Progenitor cell of endocrine pancreas (in vitro differentiated cells): ENCODE measurements around the gene OR4F15. TPM values are rescaled to one million over a fixed set of nuclear protein-coding genes. Genes with fewer than 3 reads are reported as not detected.

Source experiments
- DNase-seq: peaks from one replicate; pipeline ENCODE4 v3.0.0; 2021; ENCODE audit warnings: low spot score; ENCODE audit not compliant: unreplicated experiment
- H3K27ac Mint-ChIP-seq: 2 replicates; pipeline ENCODE4 v1.8.0; 2021; ENCODE audit warnings: mild to moderate bottlenecking, moderate library complexity, mixed read lengths
- H3K27me3 Mint-ChIP-seq: 2 replicates; pipeline ENCODE4 v1.8.0; 2021; ENCODE audit warnings: mixed read lengths
- H3K36me3 Mint-ChIP-seq: 2 replicates; pipeline ENCODE4 v1.8.0; 2022; ENCODE audit warnings: mixed read lengths; ENCODE audit not compliant: insufficient read depth
- H3K4me1 Mint-ChIP-seq: 2 replicates; pipeline ENCODE4 v1.8.0; 2021; ENCODE audit warnings: low read depth, mixed read lengths
- H3K4me3 Mint-ChIP-seq: 2 replicates; pipeline ENCODE4 v1.8.0; 2021; ENCODE audit warnings: low read depth, mild to moderate bottlenecking, moderate library complexity, mixed read lengths
- H3K9me3 Mint-ChIP-seq: 2 replicates; pipeline ENCODE4 v1.8.0; 2021; ENCODE audit warnings: low read depth, mixed read lengths
- CTCF ChIP-seq: fragments of 200-600 bp; sonication (generic); IDR thresholded peaks from one replicate; pipeline ENCODE4 v1.5.0; 2021; ENCODE audit warnings: antibody characterized with exemption, mild to moderate bottlenecking; ENCODE audit not compliant: unreplicated experiment
- total RNA-seq: library from RNA; stranded (reverse); gene quantifications from 2 replicates; pipeline ENCODE4 v1.2.1, GENCODE V29; 2021

The OR4F15 gene
- total RNA-seq, 1 donor from 2014 or later = not detected

- H3K27ac Mint-ChIP-seq = no peak overlapping the region
- no peak for DNase-seq
- peaks cover 33% of the 10 kb centered on the region for H3K27me3 Mint-ChIP-seq
- peaks cover 3% of the 10 kb centered on the region for H3K4me1 Mint-ChIP-seq
- peaks cover 14% of the 10 kb centered on the region for H3K9me3 Mint-ChIP-seq
- H3K36me3 Mint-ChIP-seq = no peaks in the 10 kb centered on the region
- no peak overlapping the region for H3K4me3 Mint-ChIP-seq
- TF ChIP-seq CTCF = no peak
Observed at GRCh38 chr15:101827257-101827656, 15.3 kb downstream of the OR4F15 start.

- Mint-ChIP-seq H3K36me3 (no peaks in the 10 kb centered on the region), H3K9me3 (peaks cover 2% of the 10 kb centered on the region), H3K4me1 (peaks cover 3% of the 10 kb centered on the region), H3K4me3 (no peak overlapping the region), H3K27me3 (peaks cover 30% of the 10 kb centered on the region), H3K27ac (no peak overlapping the region)
- no peak for DNase-seq
- TF ChIP-seq CTCF = no peak
Observed at GRCh38 chr15:101828774-101829173, 16.8 kb downstream of the OR4F15 start.

- no peak for DNase-seq
- Mint-ChIP-seq H3K27ac (no peak overlapping the region), H3K9me3 (no peaks in the 10 kb centered on the region), H3K4me1 (no peaks in the 10 kb centered on the region), H3K27me3 (no peaks in the 10 kb centered on the region), H3K36me3 (no peaks in the 10 kb centered on the region), H3K4me3 (no peak overlapping the region)
- no peak for TF ChIP-seq CTCF
Observed at GRCh38 chr15:101841656-101842055, 29.7 kb downstream of the OR4F15 start.

GRCh38 chr15:101844916-101845315, 32.9 kb downstream of the OR4F15 start:
- H3K4me1 Mint-ChIP-seq = peaks cover 2% of the 10 kb centered on the region
- DNase-seq = no peak
- no peaks in the 10 kb centered on the region for H3K9me3 Mint-ChIP-seq
- H3K27ac Mint-ChIP-seq = no peak overlapping the region
- no peaks in the 10 kb centered on the region for H3K36me3 Mint-ChIP-seq
- TF ChIP-seq CTCF = no peak
- no peak overlapping the region for H3K4me3 Mint-ChIP-seq
- peaks cover 2% of the 10 kb centered on the region for H3K27me3 Mint-ChIP-seq

GRCh38 chr15:101852356-101852755, 40.4 kb downstream of the OR4F15 start:
- Mint-ChIP-seq H3K4me1 (peaks cover 5% of the 10 kb centered on the region), H3K4me3 (no peak overlapping the region), H3K9me3 (no peaks in the 10 kb centered on the region), H3K36me3 (no peaks in the 10 kb centered on the region), H3K27me3 (peaks cover 1% of the 10 kb centered on the region), H3K27ac (no peak overlapping the region)
- no peak for TF ChIP-seq CTCF
- no peak for DNase-seq

Other genes with a start within 250 kb of the OR4F15 start
- gene TM2D3, start 159.8 kb upstream of the OR4F15 start, total RNA-seq = 49.3 and 49.5 TPM in 2 replicates
- 19.5 and 21.5 TPM in 2 replicates for gene TARS3, start 87.7 kb upstream of the OR4F15 start, total RNA-seq
- not detected in 2 replicates for gene OR4F6, start 8.7 kb upstream of the OR4F15 start, total RNA-seq